GM23338 (cell line): ENCODE measurements around the gene ACOXL. TPM values are rescaled to one million over a fixed set of nuclear protein-coding genes. Genes with fewer than 3 reads are reported as not detected.

Experiments used
- ATAC-seq: fragments of 200-7000 bp; cut with Tn5 transposase; 3 replicates; pipeline ENCODE4 v1.9.1; 2020
- DNase-seq: peaks from one replicate; pipeline ENCODE4 v3.0.0-alpha.2; 2015; ENCODE audit warnings: low spot score
- H2AFZ ChIP-seq: fragments of 200-600 bp; sonication (generic); 2 replicates; pipeline ENCODE4 v1.8.0; 2016; ENCODE audit warnings: antibody characterized with exemption, mild to moderate bottlenecking, moderate library complexity
- H3F3A ChIP-seq: fragments of 200-600 bp; sonication (generic); replicated peaks from 2 replicates; pipeline ENCODE4 v1.8.0; 2017; ENCODE audit warnings: antibody characterized with exemption, mixed run types, low read depth
- H3K27ac ChIP-seq: fragments of 200-600 bp; sonication (generic); 2 replicates; pipeline ENCODE4 v1.6.1; 2016; ENCODE audit warnings: low read depth
- H3K27me3 ChIP-seq: fragments of 200-600 bp; sonication (generic); 2 replicates; pipeline ENCODE4 v1.8.0; 2016; ENCODE audit warnings: mild to moderate bottlenecking, mixed run types, moderate library complexity; ENCODE audit not compliant: insufficient read depth
- H3K36me3 ChIP-seq: fragments of 200-600 bp; sonication (generic); 2 replicates; pipeline ENCODE4 v1.8.0; 2016; ENCODE audit warnings: mild to moderate bottlenecking; ENCODE audit not compliant: insufficient read depth
- H3K4me1 ChIP-seq: fragments of 200-600 bp; sonication (generic); 2 replicates; pipeline ENCODE4 v1.8.0; 2016; ENCODE audit warnings: mild to moderate bottlenecking, moderate library complexity; ENCODE audit not compliant: insufficient read depth
- H3K4me2 ChIP-seq: fragments of 200-600 bp; sonication (generic); 2 replicates; pipeline ENCODE4 v1.7.1; 2017; ENCODE audit warnings: mixed run types
- H3K4me3 ChIP-seq: fragments of 200-600 bp; sonication (generic); 2 replicates; pipeline ENCODE4 v1.6.1; 2016; ENCODE audit warnings: mixed run types
- H3K79me2 ChIP-seq: fragments of 200-600 bp; sonication (generic); replicated peaks from 2 replicates; pipeline ENCODE4 v1.8.0; 2017; ENCODE audit warnings: mild to moderate bottlenecking; ENCODE audit not compliant: insufficient read depth
- H3K9me2 ChIP-seq: fragments of 200-600 bp; sonication (generic); 2 replicates; pipeline ENCODE4 v1.8.0; 2017; ENCODE audit not compliant: insufficient read depth
- H4K20me1 ChIP-seq: fragments of 200-600 bp; sonication (generic); replicated peaks from 2 replicates; pipeline ENCODE4 v1.8.0; 2017; ENCODE audit warnings: mild to moderate bottlenecking; ENCODE audit not compliant: insufficient read depth
- H3K27ac Mint-ChIP-seq: 2 replicates; pipeline ENCODE4 v1.8.0; 2020; ENCODE audit warnings: inconsistent platforms, mild to moderate bottlenecking, moderate library complexity, mixed read lengths
- H3K27me3 Mint-ChIP-seq: 3 replicates; pipeline ENCODE4 v1.8.0; 2022; ENCODE audit warnings: low read depth, mild to moderate bottlenecking, moderate library complexity, mixed read lengths, inconsistent platforms; ENCODE audit not compliant: insufficient read depth, poor library complexity
- H3K36me3 Mint-ChIP-seq: 3 replicates; pipeline ENCODE4 v1.8.0; 2021; ENCODE audit warnings: low read depth, mild to moderate bottlenecking, inconsistent platforms, moderate library complexity, mixed read lengths
- H3K4me1 Mint-ChIP-seq: 3 replicates; pipeline ENCODE4 v1.8.0; 2020; ENCODE audit warnings: mild to moderate bottlenecking, inconsistent platforms, mixed read lengths
- H3K4me3 Mint-ChIP-seq: 3 replicates; pipeline ENCODE4 v1.8.0; 2021; ENCODE audit warnings: moderate library complexity, mild to moderate bottlenecking, inconsistent platforms, mixed read lengths
- H3K9me3 Mint-ChIP-seq: 3 replicates; pipeline ENCODE4 v1.8.0; 2020; ENCODE audit warnings: moderate library complexity, mild to moderate bottlenecking, inconsistent platforms, mixed read lengths
- CREB1 ChIP-seq: fragments of 250-450 bp; sonication (Bioruptor Pico); IDR thresholded peaks from 2 replicates; pipeline ENCODE4 v1.5.0; 2020; ENCODE audit warnings: low read depth, mild to moderate bottlenecking, moderate library complexity
- EZH2 ChIP-seq: fragments of 200-600 bp; sonication (generic); IDR thresholded peaks from one replicate; pipeline ENCODE4 v1.8.0; 2017; ENCODE audit warnings: antibody characterized with exemption, mild to moderate bottlenecking, low read depth; ENCODE audit not compliant: unreplicated experiment
- EZH2phosphoT487 ChIP-seq: fragments of 200-600 bp; sonication (generic); IDR thresholded peaks from one replicate; pipeline ENCODE4 v1.8.1; 2018; ENCODE audit warnings: antibody characterized with exemption; ENCODE audit not compliant: unreplicated experiment
- JUNB ChIP-seq: IDR thresholded peaks from one replicate; pipeline ENCODE4 v1.6.1; 2016; ENCODE audit warnings: antibody characterized with exemption; ENCODE audit not compliant: unreplicated experiment
- NANOG ChIP-seq: IDR thresholded peaks from 2 replicates; pipeline ENCODE4 v1.6.1; 2016; ENCODE audit warnings: antibody characterized with exemption, borderline replicate concordance
- POLR2AphosphoS5 ChIP-seq: IDR thresholded peaks from 2 replicates; pipeline ENCODE4 v1.6.1; 2016; ENCODE audit warnings: antibody characterized with exemption, low read depth
- STAT1 ChIP-seq: IDR thresholded peaks from one replicate; pipeline ENCODE4 v1.6.1; 2016; ENCODE audit warnings: antibody characterized with exemption; ENCODE audit not compliant: unreplicated experiment
- ZNF114 ChIP-seq: fragments of 250-450 bp; sonication (Bioruptor Pico); IDR thresholded peaks from 2 replicates; pipeline ENCODE4 v1.5.0; 2020; ENCODE audit warnings: mild to moderate bottlenecking, moderate library complexity
- ZNF331 ChIP-seq: fragments of 250-450 bp; sonication (Bioruptor Pico); IDR thresholded peaks from 2 replicates; pipeline ENCODE4 v1.5.0; 2020; ENCODE audit warnings: low read depth, mild to moderate bottlenecking, moderate library complexity
- polyA plus RNA-seq: library from polyadenylated mRNA; unstranded; fragments of >200 nt; fragmentation: Nextera tagmentation; extraction: Ambion mirVana; gene quantifications from 2 replicates; pipeline ENCODE4 v1.2.1, GENCODE V29; 2016
- total RNA-seq: library from RNA; depleted of rRNA; stranded (reverse); fragments of >200 nt; shearing (Covaris generic); gene quantifications from 2 replicates; pipeline ENCODE4 v1.2.3, GENCODE V29; 2014
- TF ChIP-seq, protein P1 (sequence below): IDR thresholded peaks from 2 replicates; pipeline ENCODE4 v1.6.1; 2016; ENCODE audit warnings: antibody characterized with exemption
- TF ChIP-seq, protein P2 (sequence below), 2 experiments: fragments of 200-600 bp in 1 of 2; sonication (generic) in 1 of 2; conservative IDR thresholded peaks; 2 replicates each; pipeline versions ENCODE4 v1.5.1 to v1.6.1; 2016 to 2017; ENCODE audit warnings: antibody characterized with exemption in 2 of 2, low read depth in 2 of 2, mild to moderate bottlenecking in 2 of 2, moderate library complexity in 1 of 2
- TF ChIP-seq, protein P3 (sequence below): fragments of 250-450 bp; sonication (Bioruptor Pico); IDR thresholded peaks from 2 replicates; pipeline ENCODE4 v1.5.0; 2020; ENCODE audit warnings: mild to moderate bottlenecking, moderate library complexity
- TF ChIP-seq, protein P4 (sequence below): IDR thresholded peaks from one replicate; pipeline ENCODE4 v1.6.1; 2018; ENCODE audit warnings: antibody characterized with exemption; ENCODE audit not compliant: unreplicated experiment

Gene ACOXL
- total and polyA plus RNA-seq, 2 experiments from 2014 or later, result 9.0 to 14.7 TPM

DNA sequence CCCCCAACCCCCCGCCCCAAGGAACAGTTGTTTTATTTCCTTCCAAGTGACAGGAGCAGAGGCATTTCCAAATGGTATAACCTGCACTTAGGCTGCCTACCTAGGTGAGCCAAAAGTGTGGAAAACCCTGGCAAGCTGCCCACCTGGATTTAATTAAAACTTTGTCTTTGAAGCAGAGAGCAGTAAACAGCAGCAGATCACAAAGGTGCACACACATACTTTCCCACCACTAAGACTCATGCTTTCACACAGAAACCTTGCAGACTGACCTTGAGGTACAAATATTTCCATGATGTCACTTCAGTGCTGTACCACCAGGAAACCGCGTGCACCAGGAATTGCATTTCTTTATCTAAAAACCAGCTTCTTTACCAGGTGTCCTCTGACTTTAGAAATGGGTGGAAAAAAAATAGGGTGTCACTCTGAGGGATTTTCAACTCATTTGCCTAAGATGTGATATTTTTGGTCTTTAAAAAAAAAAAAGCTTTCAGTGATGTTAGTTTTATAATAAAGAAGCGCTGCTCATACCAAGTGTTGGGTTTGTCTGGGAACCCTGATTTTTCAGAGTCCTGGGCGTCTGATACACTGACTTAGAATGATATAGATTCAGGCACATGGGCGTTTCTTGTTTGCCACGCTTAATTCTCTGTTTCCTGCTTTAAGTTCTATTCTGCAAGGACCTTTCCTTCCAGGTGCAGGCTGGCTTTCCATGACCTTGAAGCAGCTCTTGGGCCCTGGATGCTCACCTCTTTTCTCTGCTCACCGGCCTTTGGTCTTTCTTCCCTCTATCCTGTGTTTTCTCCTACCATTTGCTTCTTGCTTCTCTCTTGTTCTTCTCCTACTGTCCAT lies 317.6 kb downstream of the ACOXL start:
- Mint-ChIP-seq H3K27ac (no peak overlapping the region), H3K4me1 (no peaks in the 10 kb centered on the region), H3K4me3 (no peak overlapping the region), H3K9me3 (no peaks in the 10 kb centered on the region; the same call in 2 of the 3 replicates), H3K36me3 (no peaks in the 10 kb centered on the region), H3K27me3 (peaks cover 2% of the 10 kb centered on the region)
- TF ChIP-seq POLR2AphosphoS5, result no peak
- TF ChIP-seq EZH2, result no peak
- TF ChIP-seq NANOG, result no peak
- TF ChIP-seq, protein P1, sequence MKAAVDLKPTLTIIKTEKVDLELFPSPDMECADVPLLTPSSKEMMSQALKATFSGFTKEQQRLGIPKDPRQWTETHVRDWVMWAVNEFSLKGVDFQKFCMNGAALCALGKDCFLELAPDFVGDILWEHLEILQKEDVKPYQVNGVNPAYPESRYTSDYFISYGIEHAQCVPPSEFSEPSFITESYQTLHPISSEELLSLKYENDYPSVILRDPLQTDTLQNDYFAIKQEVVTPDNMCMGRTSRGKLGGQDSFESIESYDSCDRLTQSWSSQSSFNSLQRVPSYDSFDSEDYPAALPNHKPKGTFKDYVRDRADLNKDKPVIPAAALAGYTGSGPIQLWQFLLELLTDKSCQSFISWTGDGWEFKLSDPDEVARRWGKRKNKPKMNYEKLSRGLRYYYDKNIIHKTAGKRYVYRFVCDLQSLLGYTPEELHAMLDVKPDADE, result no peak
- TF ChIP-seq JUNB, result no peak
- TF ChIP-seq, protein P2, sequence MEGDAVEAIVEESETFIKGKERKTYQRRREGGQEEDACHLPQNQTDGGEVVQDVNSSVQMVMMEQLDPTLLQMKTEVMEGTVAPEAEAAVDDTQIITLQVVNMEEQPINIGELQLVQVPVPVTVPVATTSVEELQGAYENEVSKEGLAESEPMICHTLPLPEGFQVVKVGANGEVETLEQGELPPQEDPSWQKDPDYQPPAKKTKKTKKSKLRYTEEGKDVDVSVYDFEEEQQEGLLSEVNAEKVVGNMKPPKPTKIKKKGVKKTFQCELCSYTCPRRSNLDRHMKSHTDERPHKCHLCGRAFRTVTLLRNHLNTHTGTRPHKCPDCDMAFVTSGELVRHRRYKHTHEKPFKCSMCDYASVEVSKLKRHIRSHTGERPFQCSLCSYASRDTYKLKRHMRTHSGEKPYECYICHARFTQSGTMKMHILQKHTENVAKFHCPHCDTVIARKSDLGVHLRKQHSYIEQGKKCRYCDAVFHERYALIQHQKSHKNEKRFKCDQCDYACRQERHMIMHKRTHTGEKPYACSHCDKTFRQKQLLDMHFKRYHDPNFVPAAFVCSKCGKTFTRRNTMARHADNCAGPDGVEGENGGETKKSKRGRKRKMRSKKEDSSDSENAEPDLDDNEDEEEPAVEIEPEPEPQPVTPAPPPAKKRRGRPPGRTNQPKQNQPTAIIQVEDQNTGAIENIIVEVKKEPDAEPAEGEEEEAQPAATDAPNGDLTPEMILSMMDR (conservative IDR thresholded peaks at IDR 0.05; ENCODE audit: low read depth in 2 of 2), result no peak
- TF ChIP-seq, protein P3, sequence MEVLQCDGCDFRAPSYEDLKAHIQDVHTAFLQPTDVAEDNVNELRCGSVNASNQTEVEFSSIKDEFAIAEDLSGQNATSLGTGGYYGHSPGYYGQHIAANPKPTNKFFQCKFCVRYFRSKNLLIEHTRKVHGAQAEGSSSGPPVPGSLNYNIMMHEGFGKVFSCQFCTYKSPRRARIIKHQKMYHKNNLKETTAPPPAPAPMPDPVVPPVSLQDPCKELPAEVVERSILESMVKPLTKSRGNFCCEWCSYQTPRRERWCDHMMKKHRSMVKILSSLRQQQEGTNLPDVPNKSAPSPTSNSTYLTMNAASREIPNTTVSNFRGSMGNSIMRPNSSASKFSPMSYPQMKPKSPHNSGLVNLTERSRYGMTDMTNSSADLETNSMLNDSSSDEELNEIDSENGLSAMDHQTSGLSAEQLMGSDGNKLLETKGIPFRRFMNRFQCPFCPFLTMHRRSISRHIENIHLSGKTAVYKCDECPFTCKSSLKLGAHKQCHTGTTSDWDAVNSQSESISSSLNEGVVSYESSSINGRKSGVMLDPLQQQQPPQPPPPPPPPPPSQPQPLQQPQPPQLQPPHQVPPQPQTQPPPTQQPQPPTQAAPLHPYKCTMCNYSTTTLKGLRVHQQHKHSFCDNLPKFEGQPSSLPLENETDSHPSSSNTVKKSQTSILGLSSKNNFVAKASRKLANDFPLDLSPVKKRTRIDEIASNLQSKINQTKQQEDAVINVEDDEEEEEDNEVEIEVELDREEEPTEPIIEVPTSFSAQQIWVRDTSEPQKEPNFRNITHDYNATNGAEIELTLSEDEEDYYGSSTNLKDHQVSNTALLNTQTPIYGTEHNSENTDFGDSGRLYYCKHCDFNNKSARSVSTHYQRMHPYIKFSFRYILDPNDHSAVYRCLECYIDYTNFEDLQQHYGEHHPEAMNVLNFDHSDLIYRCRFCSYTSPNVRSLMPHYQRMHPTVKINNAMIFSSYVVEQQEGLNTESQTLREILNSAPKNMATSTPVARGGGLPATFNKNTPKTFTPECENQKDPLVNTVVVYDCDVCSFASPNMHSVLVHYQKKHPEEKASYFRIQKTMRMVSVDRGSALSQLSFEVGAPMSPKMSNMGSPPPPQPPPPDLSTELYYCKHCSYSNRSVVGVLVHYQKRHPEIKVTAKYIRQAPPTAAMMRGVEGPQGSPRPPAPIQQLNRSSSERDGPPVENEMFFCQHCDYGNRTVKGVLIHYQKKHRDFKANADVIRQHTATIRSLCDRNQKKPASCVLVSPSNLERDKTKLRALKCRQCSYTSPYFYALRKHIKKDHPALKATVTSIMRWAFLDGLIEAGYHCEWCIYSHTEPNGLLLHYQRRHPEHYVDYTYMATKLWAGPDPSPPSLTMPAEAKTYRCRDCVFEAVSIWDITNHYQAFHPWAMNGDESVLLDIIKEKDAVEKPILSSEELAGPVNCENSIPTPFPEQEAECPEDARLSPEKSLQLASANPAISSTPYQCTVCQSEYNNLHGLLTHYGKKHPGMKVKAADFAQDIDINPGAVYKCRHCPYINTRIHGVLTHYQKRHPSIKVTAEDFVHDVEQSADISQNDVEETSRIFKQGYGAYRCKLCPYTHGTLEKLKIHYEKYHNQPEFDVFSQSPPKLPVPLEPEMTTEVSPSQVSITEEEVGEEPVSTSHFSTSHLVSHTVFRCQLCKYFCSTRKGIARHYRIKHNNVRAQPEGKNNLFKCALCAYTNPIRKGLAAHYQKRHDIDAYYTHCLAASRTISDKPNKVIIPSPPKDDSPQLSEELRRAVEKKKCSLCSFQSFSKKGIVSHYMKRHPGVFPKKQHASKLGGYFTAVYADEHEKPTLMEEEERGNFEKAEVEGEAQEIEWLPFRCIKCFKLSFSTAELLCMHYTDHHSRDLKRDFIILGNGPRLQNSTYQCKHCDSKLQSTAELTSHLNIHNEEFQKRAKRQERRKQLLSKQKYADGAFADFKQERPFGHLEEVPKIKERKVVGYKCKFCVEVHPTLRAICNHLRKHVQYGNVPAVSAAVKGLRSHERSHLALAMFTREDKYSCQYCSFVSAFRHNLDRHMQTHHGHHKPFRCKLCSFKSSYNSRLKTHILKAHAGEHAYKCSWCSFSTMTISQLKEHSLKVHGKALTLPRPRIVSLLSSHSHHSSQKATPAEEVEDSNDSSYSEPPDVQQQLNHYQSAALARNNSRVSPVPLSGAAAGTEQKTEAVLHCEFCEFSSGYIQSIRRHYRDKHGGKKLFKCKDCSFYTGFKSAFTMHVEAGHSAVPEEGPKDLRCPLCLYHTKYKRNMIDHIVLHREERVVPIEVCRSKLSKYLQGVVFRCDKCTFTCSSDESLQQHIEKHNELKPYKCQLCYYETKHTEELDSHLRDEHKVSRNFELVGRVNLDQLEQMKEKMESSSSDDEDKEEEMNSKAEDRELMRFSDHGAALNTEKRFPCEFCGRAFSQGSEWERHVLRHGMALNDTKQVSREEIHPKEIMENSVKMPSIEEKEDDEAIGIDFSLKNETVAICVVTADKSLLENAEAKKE (CRISPR knock-in tag), result no peak
- no peak for TF ChIP-seq ZNF331 (CRISPR knock-in tag)
- TF ChIP-seq STAT1, result no peak
- TF ChIP-seq CREB1, result no peak
- no peak for TF ChIP-seq ZNF114
- TF ChIP-seq EZH2phosphoT487, result no peak
- TF ChIP-seq, protein P4, sequence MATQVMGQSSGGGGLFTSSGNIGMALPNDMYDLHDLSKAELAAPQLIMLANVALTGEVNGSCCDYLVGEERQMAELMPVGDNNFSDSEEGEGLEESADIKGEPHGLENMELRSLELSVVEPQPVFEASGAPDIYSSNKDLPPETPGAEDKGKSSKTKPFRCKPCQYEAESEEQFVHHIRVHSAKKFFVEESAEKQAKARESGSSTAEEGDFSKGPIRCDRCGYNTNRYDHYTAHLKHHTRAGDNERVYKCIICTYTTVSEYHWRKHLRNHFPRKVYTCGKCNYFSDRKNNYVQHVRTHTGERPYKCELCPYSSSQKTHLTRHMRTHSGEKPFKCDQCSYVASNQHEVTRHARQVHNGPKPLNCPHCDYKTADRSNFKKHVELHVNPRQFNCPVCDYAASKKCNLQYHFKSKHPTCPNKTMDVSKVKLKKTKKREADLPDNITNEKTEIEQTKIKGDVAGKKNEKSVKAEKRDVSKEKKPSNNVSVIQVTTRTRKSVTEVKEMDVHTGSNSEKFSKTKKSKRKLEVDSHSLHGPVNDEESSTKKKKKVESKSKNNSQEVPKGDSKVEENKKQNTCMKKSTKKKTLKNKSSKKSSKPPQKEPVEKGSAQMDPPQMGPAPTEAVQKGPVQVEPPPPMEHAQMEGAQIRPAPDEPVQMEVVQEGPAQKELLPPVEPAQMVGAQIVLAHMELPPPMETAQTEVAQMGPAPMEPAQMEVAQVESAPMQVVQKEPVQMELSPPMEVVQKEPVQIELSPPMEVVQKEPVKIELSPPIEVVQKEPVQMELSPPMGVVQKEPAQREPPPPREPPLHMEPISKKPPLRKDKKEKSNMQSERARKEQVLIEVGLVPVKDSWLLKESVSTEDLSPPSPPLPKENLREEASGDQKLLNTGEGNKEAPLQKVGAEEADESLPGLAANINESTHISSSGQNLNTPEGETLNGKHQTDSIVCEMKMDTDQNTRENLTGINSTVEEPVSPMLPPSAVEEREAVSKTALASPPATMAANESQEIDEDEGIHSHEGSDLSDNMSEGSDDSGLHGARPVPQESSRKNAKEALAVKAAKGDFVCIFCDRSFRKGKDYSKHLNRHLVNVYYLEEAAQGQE, result no peak
- no peak overlapping the region for H3K4me3 ChIP-seq
- no peaks in the 10 kb centered on the region for H3F3A ChIP-seq
- no peak overlapping the region for H3K27ac ChIP-seq
- H3K9me2 ChIP-seq, result no peaks in the 10 kb centered on the region
- no peaks in the 10 kb centered on the region for H4K20me1 ChIP-seq
- no peak overlapping the region for H2AFZ ChIP-seq
- H3K4me1 ChIP-seq, result no peaks in the 10 kb centered on the region
- ATAC-seq (no peak), DNase-seq (no peak)
- H3K79me2 ChIP-seq, result no peaks in the 10 kb centered on the region
- no peaks in the 10 kb centered on the region for H3K27me3 ChIP-seq
- no peaks in the 10 kb centered on the region for H3K36me3 ChIP-seq
- no peak overlapping the region for H3K4me2 ChIP-seq
